22Rv1 (cell line): Measurements from ENCODE around the gene PCCA.

Source experiments
- H3K27ac ChIP-seq: fragments of 450-650 bp; 2 replicates; pipeline ENCODE4 v1.5.1; 2017
- CTCF ChIP-seq: fragments of 450-650 bp; IDR thresholded peaks from 2 replicates; pipeline ENCODE4 v1.5.1; 2017; ENCODE audit warnings: mild to moderate bottlenecking
- ZFX ChIP-seq: fragments of 450-650 bp; IDR thresholded peaks from 2 replicates; pipeline ENCODE4 v1.6.1; 2017; ENCODE audit warnings: antibody characterized with exemption, borderline replicate concordance

Gene PCCA

DNA sequence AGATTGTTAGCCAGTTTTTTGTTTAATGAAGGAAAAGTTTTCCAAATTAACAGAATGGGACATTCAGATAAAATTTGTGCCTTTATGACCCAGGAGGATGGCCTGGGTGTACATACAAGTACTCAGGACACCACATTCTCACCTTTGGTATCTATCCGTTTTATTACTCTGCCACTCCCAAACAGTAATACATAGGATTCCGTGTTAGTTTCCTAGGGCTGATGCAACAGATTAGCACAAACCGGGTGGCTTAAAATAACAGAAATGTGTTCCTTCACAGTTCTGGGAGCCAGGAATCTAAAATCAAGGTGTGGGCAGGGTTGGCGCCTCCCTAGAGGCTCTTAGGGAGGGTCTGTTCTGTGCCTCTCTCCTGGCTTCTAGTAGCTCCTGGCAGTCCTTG is 369.8 kb downstream of the PCCA start:
- no peak overlapping the region for H3K27ac ChIP-seq
- TF ChIP-seq ZFX = no peak
- TF ChIP-seq CTCF = no peak

- no peak overlapping the region for H3K27ac ChIP-seq
Observed at GRCh38 chr13:100459747-100460146, 370.9 kb downstream of the PCCA start.

DNA sequence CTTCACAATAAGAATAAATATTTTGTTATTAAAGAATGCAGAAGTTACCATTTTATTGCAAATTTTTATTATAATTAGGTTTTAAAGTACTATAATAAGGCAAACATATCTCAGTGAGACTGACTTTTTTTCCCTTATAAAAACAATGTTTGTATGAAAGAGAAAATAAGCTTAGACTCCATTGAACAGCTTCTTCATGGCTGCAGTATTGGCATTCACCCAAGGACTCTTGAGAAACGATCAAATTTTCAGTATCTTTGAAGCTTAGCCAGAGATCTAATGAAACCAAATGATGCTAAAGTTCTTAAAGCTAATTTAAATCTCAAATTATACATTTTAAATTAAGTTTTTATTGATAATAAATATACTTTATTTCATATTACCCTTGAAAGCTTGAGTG is 371.4 kb downstream of the PCCA start:
- no peak for TF ChIP-seq CTCF
- no peak for TF ChIP-seq ZFX
- no peak overlapping the region for H3K27ac ChIP-seq

More at GRCh38 chr13:100459747-100460146, 370.9 kb downstream of the PCCA start:
- TF ChIP-seq CTCF = no peak
- no peak for TF ChIP-seq ZFX

GRCh38 chr13:100460791-100461190 is 371.9 kb downstream of the PCCA start:
- TF ChIP-seq CTCF (no peak), ZFX (no peak)
- no peak overlapping the region for H3K27ac ChIP-seq

DNA sequence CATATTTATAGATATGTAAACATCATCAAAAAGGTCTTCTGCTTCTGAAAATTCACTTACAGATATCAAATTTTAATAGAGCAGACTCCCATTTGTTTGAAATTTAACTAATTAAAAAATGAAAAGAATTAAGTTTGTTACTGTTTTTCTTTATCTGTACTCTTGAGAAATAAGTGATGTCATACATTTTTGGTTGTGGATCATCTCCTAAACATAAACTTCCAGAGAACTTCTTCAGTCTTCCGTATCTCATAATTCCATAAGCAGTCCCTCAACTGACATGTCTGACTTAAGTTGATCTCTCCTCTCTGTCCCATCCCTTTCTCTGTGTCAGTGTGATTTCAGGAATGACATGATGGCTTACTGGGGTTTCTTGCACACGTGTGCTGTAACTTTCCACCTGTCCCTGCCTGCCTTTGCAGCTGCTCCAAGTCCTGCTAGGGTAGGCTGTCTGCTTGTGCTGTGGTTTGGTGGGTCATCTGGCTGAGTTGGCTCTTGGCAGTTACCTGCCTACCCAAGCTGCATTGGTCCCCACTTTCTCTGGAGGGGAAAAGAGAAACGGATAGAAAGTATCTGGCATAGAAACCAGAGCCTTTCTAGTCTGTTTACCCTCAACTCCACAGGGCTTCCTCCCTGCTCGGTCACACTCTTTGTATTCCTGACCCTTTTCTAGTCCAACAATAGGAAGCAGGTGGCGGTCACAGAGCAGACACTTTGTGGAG is 372.6 kb downstream of the PCCA start:
- no peak overlapping the region for H3K27ac ChIP-seq
- no peak for TF ChIP-seq ZFX
- no peak for TF ChIP-seq CTCF

GRCh38 chr13:100464006-100464405 is 375.1 kb downstream of the PCCA start:
- H3K27ac ChIP-seq = no peak overlapping the region
- TF ChIP-seq CTCF (no peak), ZFX (no peak)

GRCh38 chr13:100465558-100465957 is 376.7 kb downstream of the PCCA start:
- no peak overlapping the region for H3K27ac ChIP-seq
- TF ChIP-seq ZFX (no peak), CTCF (no peak)
